GM19099 (cell line): Measurements from ENCODE around the gene JPT1.

ENCODE experiments used
- POLR2A ChIP-seq: IDR thresholded peaks from 3 replicates; pipeline ENCODE4 v1.6.1; 2011; ENCODE audit warnings: low read depth; ENCODE audit not compliant: insufficient read length; ENCODE audit errors: extremely low read depth

Gene JPT1

DNA sequence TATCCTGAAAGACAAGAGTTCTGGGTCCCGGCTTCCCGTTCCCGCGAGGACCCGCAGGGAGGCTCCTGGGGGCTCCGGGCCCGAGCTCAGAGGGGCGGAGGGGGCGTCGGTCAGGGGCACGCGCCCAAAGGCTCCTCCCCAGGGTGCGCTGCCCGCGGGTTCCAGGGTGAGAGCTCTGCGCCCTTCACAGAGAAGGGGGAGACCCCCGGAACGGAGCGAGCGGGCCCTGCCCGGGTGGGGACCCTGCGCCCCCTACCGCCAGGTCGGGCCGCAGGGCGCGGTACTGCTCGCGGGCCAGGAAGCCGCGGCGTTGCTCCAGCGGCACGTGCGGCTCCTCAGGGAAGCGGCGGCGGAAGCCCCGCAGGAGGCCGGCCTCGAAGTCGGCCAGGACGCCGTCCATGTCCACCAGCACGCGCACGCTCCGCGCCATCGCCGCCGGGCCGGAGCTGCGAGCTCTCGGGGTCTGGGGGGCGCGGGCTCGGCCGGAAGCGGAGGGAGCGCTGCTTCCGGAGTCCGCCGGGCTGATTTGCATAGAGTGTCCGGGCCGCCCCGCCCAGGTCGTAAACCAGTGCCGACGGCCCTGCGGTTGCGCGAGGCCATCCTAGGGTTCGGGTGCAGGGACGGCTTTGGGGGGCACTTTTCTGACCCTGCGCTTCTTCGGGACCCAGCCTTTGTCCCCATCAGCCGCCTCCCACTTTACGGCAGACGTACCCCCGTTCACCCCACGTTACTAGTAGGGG is 22.9 kb downstream of the JPT1 start, which contains the start of gene NT5C:
TSS of gene NT5C (minus strand) at position 465 of the 740 bp plus-strand sequence. CDS start at position 430, 35 bp downstream.
- TF ChIP-seq POLR2A, result peak; percentile 95

DNA sequence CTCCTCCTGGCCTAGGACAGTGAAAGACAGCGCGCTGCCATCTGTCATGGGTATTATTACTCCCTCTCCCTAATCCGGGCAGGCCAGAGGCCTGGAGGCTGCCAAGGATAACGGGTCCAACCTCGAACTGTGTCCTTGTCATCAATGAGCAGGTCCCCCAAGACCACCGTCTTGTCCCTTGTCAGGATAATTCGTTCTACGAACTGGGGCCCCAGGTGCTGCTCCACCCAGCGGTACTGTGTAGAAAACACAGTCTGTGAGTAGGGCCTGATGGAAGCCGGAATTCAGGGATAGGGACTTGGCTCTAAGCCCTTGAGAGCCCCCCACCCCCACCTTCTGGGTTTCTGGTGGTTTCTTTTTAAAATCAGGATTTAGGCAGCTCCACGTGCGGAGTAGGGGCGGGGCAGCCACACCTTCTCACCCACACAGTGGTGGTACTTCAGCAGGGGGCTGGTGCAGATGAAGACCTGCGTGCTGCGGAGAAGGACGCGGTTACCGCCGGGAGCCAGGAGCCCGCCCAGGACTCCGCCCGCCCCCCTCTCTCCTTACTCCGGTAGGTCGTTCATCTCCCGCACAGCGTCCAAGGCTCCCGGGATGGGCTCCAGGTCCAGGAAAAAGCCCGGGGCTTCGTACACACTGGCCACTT is 23.6 kb downstream of the JPT1 start:
- no peak for TF ChIP-seq POLR2A

DNA sequence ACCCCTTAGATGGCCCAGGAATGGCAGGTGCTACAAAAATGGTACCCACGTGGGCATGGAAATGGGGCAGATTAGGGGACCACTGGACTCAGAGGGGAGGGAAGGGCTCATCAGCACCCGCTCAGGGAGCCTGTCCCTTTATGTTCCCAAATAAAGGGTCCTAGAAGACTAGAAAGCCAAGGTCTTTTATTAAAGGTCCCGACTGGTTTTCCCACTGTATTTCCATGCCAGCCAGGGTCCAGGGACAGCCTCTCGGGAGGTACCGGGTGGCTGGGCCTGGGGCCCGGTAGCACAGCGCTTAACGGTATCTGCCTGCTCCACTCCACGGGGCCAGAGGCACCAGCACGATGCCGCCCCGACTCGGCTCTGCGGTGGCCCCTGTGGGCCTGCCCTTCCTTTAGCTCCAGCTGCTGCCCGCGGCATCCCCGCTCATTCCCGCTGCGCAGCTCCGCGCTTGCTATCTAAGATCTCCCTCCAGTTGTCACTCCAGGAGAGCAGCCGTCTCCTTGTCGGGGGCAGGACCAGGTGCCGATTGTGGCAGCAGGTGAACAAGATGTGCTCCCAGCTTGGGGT is 24.2 kb downstream of the JPT1 start:
- TF ChIP-seq POLR2A, result no peak

DNA sequence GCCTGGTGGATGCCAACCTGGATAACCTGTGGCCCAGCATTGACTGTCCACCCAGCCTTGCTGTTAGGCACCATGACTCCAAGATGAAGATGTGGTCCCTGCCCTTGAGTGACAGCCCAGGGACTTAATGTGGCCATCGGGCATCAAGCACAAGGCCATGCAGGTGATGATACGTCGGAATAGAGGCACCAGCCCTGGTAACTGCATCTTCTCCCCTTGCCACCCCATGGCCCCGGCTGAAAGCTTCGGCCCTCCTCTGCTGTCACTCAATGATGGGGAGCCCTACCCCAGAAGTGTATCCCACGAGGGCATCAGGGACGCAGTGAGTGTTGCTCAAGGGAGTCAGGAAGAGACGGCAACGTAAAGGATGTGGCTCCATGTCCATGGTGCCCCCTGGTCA is 24.7 kb downstream of the JPT1 start:
- TF ChIP-seq POLR2A, result no peak

DNA sequence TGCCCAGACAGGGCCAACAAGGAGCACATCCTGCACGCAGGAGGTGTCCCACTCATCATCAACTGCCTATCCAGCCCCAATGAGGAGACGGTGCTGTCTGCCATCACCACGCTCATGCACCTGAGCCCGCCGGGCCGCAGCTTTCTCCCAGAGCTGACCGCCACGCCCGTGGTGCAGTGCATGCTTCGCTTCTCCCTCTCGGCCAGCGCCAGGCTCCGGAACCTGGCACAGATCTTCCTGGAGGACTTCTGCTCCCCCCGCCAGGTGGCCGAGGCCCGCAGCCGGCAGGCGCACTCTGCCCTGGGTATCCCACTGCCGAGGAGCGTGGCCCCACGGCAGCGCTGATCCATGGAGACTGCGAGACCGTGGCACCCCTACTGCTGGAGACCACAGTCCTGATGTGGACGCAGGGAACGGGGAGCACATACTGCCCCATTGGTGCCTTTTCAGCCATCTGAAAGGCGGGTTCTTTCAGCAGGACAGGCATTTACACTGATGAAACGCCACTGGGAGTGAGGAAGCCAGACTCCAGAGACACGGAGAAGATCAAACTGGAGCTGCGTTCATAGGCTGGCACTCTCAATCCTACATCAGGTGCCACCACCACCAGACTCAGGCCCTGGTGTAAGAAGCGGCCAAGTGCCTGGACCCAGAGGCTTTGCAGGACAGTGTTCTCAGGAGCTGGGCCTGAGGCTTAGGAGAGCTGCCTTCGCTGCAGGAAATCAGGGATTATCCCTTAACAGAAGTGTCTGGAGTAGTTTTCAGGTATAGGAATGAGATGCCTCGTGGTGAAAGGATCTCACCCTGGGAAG is 25.4 kb downstream of the JPT1 start:
- no peak for TF ChIP-seq POLR2A

DNA sequence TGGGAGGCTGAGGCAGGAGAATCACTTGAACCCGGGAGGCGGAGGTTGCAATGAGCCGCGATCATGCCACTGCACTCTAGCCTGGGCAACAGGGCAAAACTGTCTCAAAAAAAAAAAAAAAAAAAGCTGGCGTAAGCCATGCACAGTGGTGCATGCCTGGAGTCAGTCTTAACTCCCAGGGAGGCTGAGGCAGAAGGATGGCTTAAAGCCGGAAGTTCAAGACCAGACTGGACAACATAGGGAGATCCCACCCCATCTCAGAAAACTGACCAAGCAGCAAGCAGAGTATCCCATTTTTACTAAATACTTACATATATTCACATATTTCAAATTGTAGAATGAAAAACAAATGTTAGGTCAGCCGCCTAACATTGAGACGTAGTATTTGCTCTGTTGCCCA is 27.4 kb downstream of the JPT1 start:
- TF ChIP-seq POLR2A, result no peak

DNA sequence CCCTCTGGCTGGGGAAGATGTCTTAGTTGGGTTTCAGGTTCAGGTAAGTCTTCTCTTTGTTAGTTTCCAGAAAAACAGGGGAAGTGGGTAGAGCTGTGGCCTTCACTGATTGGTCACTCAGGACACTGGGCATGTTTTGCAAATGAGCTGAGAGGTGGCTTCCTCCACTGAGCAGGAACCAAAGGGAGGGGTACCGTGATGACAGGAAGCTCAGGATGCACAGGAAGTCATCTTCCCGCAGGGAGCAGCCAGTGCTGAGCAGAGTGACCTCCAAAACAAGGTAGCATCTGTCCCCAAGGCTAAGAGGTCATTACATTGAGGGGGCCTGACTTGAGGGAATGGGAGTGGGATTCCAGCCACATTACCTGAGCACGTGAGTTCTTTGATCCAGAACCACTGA is 28.3 kb downstream of the JPT1 start:
- no peak for TF ChIP-seq POLR2A

DNA sequence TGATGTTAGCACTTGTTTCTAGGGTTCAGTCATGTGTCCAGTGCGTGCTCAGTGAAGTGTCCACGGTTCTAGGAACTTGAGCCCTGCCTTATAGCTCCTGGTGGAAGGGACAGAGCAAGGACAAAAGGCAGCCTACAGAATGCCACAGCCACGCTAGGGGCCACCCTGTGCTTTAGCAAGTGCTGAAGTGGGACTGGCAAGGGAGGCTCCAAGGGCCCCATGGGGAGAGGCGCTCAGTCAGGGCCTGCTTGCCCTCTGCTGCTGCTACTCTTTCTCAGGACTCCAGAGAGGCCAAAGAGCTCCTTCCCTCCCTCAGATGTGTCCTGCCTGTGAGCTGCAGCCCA is 29.5 kb downstream of the JPT1 start:
- TF ChIP-seq POLR2A, result no peak

DNA sequence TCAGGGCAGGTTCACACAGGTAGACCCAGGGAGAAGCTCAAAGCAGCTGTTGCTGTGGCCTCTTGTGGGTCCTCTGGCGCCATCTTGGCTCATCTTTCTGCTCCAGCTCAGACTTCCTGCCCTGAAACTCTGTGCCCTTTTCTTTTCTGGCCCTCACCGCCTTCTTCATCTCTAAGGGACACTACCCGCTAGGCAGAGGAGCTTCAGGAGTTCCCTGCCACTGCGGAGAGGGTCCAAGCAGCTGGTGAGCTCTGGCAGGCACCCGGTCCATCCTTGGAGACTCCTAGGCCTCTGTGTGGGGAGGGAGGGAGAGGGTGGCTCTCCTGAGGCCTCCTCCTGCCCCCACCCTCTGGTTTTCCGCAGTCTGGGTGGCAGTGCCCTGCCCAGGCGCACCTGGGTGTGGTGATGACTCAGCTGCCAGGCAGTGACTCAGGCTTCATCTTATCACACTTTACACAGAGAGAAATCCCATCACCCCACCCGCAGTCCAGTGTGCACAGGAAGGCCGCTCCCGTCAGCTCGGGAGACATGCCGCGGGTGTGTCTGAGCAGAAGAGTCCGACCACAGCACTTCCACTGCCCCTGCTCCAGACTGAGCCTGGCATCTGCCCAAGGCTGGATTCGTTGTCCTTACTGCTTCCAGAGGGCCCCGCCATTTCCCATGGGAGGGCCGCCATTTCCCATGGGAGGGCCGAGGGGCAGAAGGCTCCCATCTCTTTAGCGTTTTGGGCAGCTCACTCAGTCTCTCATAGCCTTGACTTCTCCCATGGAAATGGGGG is 30.1 kb downstream of the JPT1 start:
- TF ChIP-seq POLR2A, result no peak

DNA sequence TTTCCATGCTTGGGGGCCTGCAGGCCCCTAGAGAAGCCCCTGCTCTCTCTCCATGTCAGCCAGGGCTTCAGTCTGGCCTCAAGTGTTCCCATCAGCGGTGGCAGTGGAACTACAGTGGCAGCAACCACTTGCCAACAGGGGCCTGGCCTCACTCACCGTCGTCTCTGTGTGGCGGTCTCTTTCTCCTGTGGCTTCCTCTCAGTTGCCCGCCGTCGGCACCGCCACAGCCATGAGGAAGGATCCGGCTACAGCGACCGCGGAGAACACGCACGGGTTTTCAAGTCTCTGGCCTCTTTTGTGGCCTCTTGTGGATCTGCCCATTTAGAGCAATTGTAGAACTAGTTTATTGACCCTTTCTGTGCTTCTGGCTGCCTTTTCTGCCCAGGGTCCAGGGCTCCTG is 36.0 kb downstream of the JPT1 start:
- TF ChIP-seq POLR2A, result no peak

DNA sequence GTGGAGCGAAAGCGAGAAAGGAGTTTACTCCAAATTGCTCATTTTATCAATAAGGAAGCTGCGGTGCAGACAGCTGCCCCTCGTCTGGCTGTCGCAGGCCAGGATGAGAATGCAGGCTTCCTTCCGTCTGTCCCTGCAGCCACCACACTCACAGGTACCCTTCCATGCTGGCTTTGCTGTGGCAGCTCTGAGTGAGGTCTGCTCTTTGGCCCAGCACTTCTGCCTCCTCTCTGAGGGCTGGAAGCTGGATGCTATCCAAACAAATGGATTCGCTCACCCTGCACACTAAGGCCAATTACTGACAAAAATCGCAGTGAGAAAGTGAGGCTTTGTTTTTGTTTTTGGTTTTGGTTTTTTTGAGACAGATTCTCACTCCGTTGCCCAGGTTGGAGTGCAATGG is 37.6 kb downstream of the JPT1 start:
- no peak for TF ChIP-seq POLR2A

DNA sequence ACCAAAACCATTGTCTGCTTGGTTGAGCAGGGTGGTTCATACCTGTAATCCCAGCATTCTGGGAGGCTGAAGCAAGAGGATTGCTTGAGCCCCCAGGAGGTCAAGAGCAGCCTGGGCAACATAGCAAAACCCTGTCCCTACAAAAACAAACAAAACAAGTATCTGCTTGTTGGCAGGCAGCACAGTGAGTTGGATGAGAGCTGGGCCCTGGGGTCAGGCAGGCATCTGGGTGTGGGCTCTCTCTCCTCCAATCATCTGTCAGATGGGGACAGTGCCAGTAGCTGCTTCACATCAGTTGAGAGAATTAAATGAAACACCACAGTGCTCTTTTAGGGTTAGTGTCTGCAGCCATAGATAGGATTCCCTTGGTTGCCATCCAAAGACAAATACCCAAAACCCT is 38.8 kb downstream of the JPT1 start:
- no peak for TF ChIP-seq POLR2A

DNA sequence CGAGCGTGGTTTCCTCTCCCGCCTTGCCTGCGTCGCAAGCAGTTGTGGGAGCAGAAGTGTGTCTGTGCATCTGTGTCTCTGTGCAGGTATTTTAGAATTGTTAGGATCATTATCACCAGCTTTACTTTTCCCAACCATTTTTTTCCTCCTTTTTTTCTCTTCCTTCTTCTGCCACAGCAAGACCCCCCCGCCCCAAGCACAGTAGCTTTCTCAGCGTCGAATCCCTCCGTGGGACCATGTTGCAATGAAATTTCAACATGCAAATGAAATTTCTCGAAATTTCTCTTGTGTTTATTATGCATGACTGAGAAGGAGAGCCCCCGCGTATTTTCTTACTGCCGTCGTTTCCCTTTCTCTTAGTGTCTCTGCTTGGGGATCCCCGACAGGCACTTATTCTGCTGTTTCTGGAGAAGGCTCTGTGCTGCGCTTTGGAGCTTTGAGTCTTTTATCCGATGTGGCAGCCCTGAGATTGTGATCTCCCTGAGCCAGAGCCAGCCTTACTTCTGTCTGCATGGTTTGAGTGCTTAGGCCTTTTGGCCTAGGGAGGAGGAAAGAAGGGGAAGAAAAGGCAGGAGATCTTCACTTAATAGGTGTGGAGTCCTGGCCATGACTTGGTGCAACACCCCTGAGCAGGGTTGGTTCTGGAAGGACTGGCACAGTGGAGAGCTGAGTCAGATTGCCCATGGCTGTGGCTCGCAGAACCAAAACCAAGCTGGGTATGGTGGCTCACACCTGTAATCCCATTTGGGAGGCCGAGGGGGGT is 39.6 kb downstream of the JPT1 start:
- TF ChIP-seq POLR2A, result no peak
